GM12878 (cell line): ENCODE results near the gene ELP4. TPM values are rescaled to one million over a fixed set of nuclear protein-coding genes. Genes with fewer than 3 reads are reported as not detected.

ENCODE experiments used
- ATAC-seq: fragments of 200-7000 bp; cut with Tn5 transposase; 3 replicates; pipeline ENCODE4 v1.9.1; 2020; ENCODE audit warnings: mild to moderate bottlenecking, moderate library complexity
- BruUV-seq: library from RNA; stranded (reverse); fragments of 400-500 nt; replicated peaks from 2 replicates; lab custom pipeline; 2021; lab: Mats Ljungman, UMichigan
- CTCF ChIA-PET: fragments of 300-600 bp; sonication (Branson Sonifier 250); formaldehyde crosslinking; extraction: SDS; loops from one replicate; lab custom pipeline; 2021; ENCODE audit warnings: inconsistent platforms; lab: Yijun Ruan, JAX
- POLR2A ChIA-PET: fragments of 350-600 bp; formaldehyde crosslinking; extraction: SDS; loops from one replicate; lab custom pipeline; 2021; ENCODE audit warnings: inconsistent platforms; lab: Charles Lee
- RAD21 ChIA-PET: fragments of 300-600 bp; sonication (Branson Sonifier 250); formaldehyde crosslinking; loops from one replicate; lab custom pipeline; 2023; ENCODE audit warnings: antibody characterized with exemption; ENCODE audit not compliant: unreplicated experiment; lab: Charles Lee
- SMC1A ChIA-PET: fragments of 300-600 bp; sonication (Branson Sonifier 250); formaldehyde crosslinking; loops from one replicate; lab custom pipeline; 2023; ENCODE audit not compliant: unreplicated experiment, uncharacterized antibody; lab: Charles Lee
- DNase-seq: peaks from one replicate; pipeline ENCODE4 v3.0.0-alpha.2; 2011; ENCODE audit warnings: low read depth, low spot score
- FAIRE-seq: peaks from 3 replicates; lab custom pipeline; 2011; peaks lifted over from hg19 to GRCh38; lab: Jason Lieb, UNC
- H2AFZ ChIP-seq: 2 replicates; pipeline ENCODE4 v1.6.0; 2011; ENCODE audit warnings: low read depth, low read length, control low read depth; ENCODE audit not compliant: control insufficient read depth
- H3K27ac ChIP-seq: 2 replicates; pipeline ENCODE4 v1.5.1; 2011; ENCODE audit warnings: control low read depth; ENCODE audit not compliant: control insufficient read depth, insufficient read depth
- H3K27me3 ChIP-seq, 2 experiments: replicated peaks in 1 of 2; 2 replicates each; pipeline versions ENCODE4 v1.6.0 to v1.6.1; 2011; ENCODE audit warnings: low read length in 1 of 2; ENCODE audit not compliant: control insufficient read depth in 2 of 2, insufficient read depth in 2 of 2
- H3K36me3 ChIP-seq, 2 experiments: 2 replicates each; pipeline ENCODE4 v1.5.1; 2011; ENCODE audit warnings: low read length in 1 of 2; ENCODE audit not compliant: control insufficient read depth in 2 of 2, insufficient read depth in 2 of 2
- H3K4me1 ChIP-seq: 2 replicates; pipeline ENCODE4 v1.6.1; 2011; ENCODE audit warnings: mild to moderate bottlenecking, low read length, moderate library complexity, mixed read lengths; ENCODE audit not compliant: control insufficient read depth, insufficient read depth
- H3K4me2 ChIP-seq: 2 replicates; pipeline ENCODE4 v1.6.0; 2011; ENCODE audit warnings: control low read depth; ENCODE audit not compliant: control insufficient read depth, insufficient read depth
- H3K4me3 ChIP-seq: fragments of 200-600 bp; sonication (generic); 2 replicates; pipeline ENCODE4 v1.5.1; 2016
- H3K79me2 ChIP-seq: 2 replicates; pipeline ENCODE4 v1.6.0; 2011; ENCODE audit warnings: low read length; ENCODE audit not compliant: control insufficient read depth, insufficient read depth
- H3K9ac ChIP-seq: 2 replicates; pipeline ENCODE4 v1.8.0; 2011; ENCODE audit warnings: low read length, control low read depth, mixed read lengths; ENCODE audit not compliant: control insufficient read depth, insufficient read depth
- H3K9me3 ChIP-seq: replicated peaks from 3 replicates; pipeline ENCODE4 v1.5.1; 2011; ENCODE audit warnings: mild to moderate bottlenecking, low read length; ENCODE audit not compliant: control insufficient read depth, insufficient read depth
- H4K20me1 ChIP-seq: 2 replicates; pipeline ENCODE4 v1.6.0; 2011; ENCODE audit not compliant: control insufficient read depth, insufficient read depth
- ATF2 ChIP-seq: IDR thresholded peaks from 2 replicates; pipeline ENCODE4 v1.6.1; 2012; ENCODE audit warnings: low read length, inconsistent platforms
- CREM ChIP-seq: IDR thresholded peaks from 2 replicates; pipeline ENCODE4 v1.6.1; 2014; ENCODE audit warnings: antibody characterized with exemption, low read depth
- ELK1 ChIP-seq: IDR thresholded peaks from 2 replicates; pipeline ENCODE4 v1.6.1; 2012; ENCODE audit warnings: low read depth, low read length, improper control_type of control experiment
- HCFC1 ChIP-seq: fragments of 150-350 bp; IDR thresholded peaks from 2 replicates; pipeline ENCODE4 v1.6.1; 2014; ENCODE audit warnings: low read length
- NR2F1 ChIP-seq: fragments of 450-650 bp; conservative IDR thresholded peaks from 2 replicates; pipeline ENCODE4 v1.6.1; 2017; ENCODE audit warnings: mild to moderate bottlenecking
- RELA ChIP-seq: fragments of 450-650 bp; IDR thresholded peaks from 2 replicates; pipeline ENCODE4 v1.8.0; 2014; ENCODE audit warnings: borderline replicate concordance; ENCODE audit not compliant: partially characterized antibody
- SIN3A ChIP-seq: IDR thresholded peaks from 2 replicates; pipeline ENCODE4 v1.6.1; 2012; ENCODE audit warnings: low read depth, low read length, improper control_type of control experiment
- SREBF1 ChIP-seq: IDR thresholded peaks from 2 replicates; pipeline ENCODE4 v1.6.1; 2012; ENCODE audit warnings: mild to moderate bottlenecking, low read length
- SUZ12 ChIP-seq: fragments of 200-600 bp; sonication (generic); IDR thresholded peaks from one replicate; pipeline ENCODE4 v1.6.1; 2018; ENCODE audit warnings: antibody characterized with exemption, mild to moderate bottlenecking; ENCODE audit not compliant: unreplicated experiment
- TCF3 ChIP-seq: IDR thresholded peaks from 2 replicates; pipeline ENCODE4 v1.6.1; 2012; ENCODE audit warnings: low read depth, mild to moderate bottlenecking, low read length, borderline replicate concordance; ENCODE audit not compliant: insufficient read depth
- WGBS: methylation state at CpG from one replicate; pipeline ENCODE4 v1.1.6; 2016; ENCODE audit warnings: low lambda C conversion rate; ENCODE audit not compliant: insufficient replicate concordance, insufficient coverage; ENCODE audit errors: missing lambda C conversion rate; 5-methylcytosine and 5-hydroxymethylcytosine counted together
- in situ Hi-C: fragments of 300-500 bp; cut with MboI; formaldehyde crosslinking; loops from 9 replicates; pipeline ENCODE4 v1.14.3; 2018; ENCODE audit warnings: mixed read lengths
- intact Hi-C: fragments of 100-400 bp; cut with micrococcal nuclease; formaldehyde crosslinking; loops from one replicate; pipeline ENCODE4 v1.14.2; 2022; ENCODE audit not compliant: unreplicated experiment
- polyA plus RNA-seq, 11 experiments: library from polyadenylated mRNA; depleted of rRNA in 4 of 11; unstranded in 6 of 11; stranded (reverse) in 5 of 11; fragments of >200 nt; fragmentation: Nextera tagmentation in 4 of 11; fragmentation: Illumina TruSeq in 1 of 11; extraction: Ambion mirVana in 4 of 11; extraction: Trizol in 1 of 11; gene quantifications; 1 replicate in 1 of 11; 2 replicates in 10 of 11; pipeline versions ENCODE4 v1.2.1 to v1.2.3, GENCODE V29; 2011 to 2016; ENCODE audit warnings: inconsistent platforms in 2 of 11, missing spikeins in 2 of 11, low read depth in 1 of 11
- total RNA-seq, 4 experiments: library from RNA; depleted of rRNA in 3 of 4; stranded (reverse); fragments of >200 nt in 3 of 4; fragmentation: Illumina TruSeq in 1 of 4; extraction: Trizol in 1 of 4; gene quantifications; 2 replicates each; pipeline versions ENCODE4 v1.2.1 to v1.2.3, GENCODE V29; 2013 to 2021

Gene ELP4
- total and polyA plus RNA-seq, 10 of the 15 experiments (the other 5 are each of a cell fraction or from before 2014, with no cell fraction given): 17.7 to 36.1 (median 27.0) TPM

- TF ChIP-seq ATF2 (no peak), CREM (no peak)
Observed at GRCh38 chr11:31689559-31689958, 180.0 kb downstream of the ELP4 start (continued).

GRCh38 chr11:31690041-31690440, 180.5 kb downstream of the ELP4 start:
- no peak for TF ChIP-seq RELA
- no peak for TF ChIP-seq NR2F1
- TF ChIP-seq SUZ12: no peak
- TF ChIP-seq ELK1: no peak
- TF ChIP-seq SREBF1: no peak
- no peak for TF ChIP-seq HCFC1
- TF ChIP-seq SIN3A: no peak
- no peak for TF ChIP-seq TCF3
- no peaks in the 10 kb centered on the region for H3K4me1 ChIP-seq
- H3K27me3 ChIP-seq: no peaks in the 10 kb centered on the region
- ChIA-PET RAD21 (no interaction called here), POLR2A (no interaction called here), SMC1A (interaction anchor here (0.6 to 1.1 kb wide), 4 partner anchors 10 to 133 kb away, joined by 3 to 4 read pairs (median 3); no protein-coding TSS in a partner anchor), CTCF (interaction anchor here (0.6 to 1.8 kb wide), 3 partner anchors 18 to 49 kb away, joined by 4 to 9 read pairs (median 6); no protein-coding TSS in a partner anchor)
- DNase-seq (no peak), FAIRE-seq (no peak), ATAC-seq (no peak)
- H3K4me3 ChIP-seq: no peak overlapping the region
- H3K79me2 ChIP-seq: no peaks in the 10 kb centered on the region
- H3K27ac ChIP-seq: no peak overlapping the region
- in situ Hi-C loops: no loop called here
- no TSS peak for BruUV-seq
- H2AFZ ChIP-seq: no peak overlapping the region
- H3K36me3 ChIP-seq: no peaks in the 10 kb centered on the region
- no peak overlapping the region for H3K9ac ChIP-seq
- no peak overlapping the region for H3K4me2 ChIP-seq
- no peaks in the 10 kb centered on the region for H3K9me3 ChIP-seq
- H4K20me1 ChIP-seq: no peaks in the 10 kb centered on the region
- intact Hi-C loops: no loop called here
- WGBS: 67% methylated on average over 2 of the region's 2 CpGs
